Measurements from ENCODE around the gene ADIRF. TPM values are rescaled to one million over a fixed set of nuclear protein-coding genes. Genes with fewer than 3 reads are reported as not detected.
"Not testable (repeated sequence)": the region's sequence is repeated elsewhere in the genome, so short reads cannot be mapped to it uniquely, and the experiment has no call there.

ADIRF gene
- total and polyA plus RNA-seq, 9 donors, result 1.5 to 9.7 (median 3.0) TPM

GRCh38 chr10:86938260-86938659 is 30.0 kb upstream of the ADIRF start:
- peaks cover 4% of the 10 kb centered on the region for H3K36me3 ChIP-seq (ENCODE audit: control insufficient read depth, insufficient read depth, low read length)
- H3K27ac ChIP-seq (ENCODE audit: low read length), result no peak overlapping the region
- peak; percentile 9 for DNase-seq
- peaks cover 3% of the 10 kb centered on the region for H3K4me1 ChIP-seq (ENCODE audit: control insufficient read depth, insufficient read depth, low read length)
- WGBS (ENCODE audit: insufficient coverage), result 90% methylated on average over 2 of the region's 2 CpGs
- H3K4me3 ChIP-seq (ENCODE audit: low read length), result no peak overlapping the region
- H3K27me3 ChIP-seq (ENCODE audit: control insufficient read depth, insufficient read depth, low read length), result peaks cover 3% of the 10 kb centered on the region
- no peaks in the 10 kb centered on the region for H3K9me3 ChIP-seq (replicated peaks; ENCODE audit: control insufficient read depth, low read depth, low read length)

- WGBS (ENCODE audit: insufficient coverage), result 83% methylated on average over 9 of the region's 16 CpGs
- not testable (repeated sequence) for DNase-seq; H3K9me3 ChIP-seq (replicated peaks; ENCODE audit: control insufficient read depth, low read depth, low read length); H3K36me3 ChIP-seq (ENCODE audit: control insufficient read depth, insufficient read depth, low read length); H3K4me1 ChIP-seq (ENCODE audit: control insufficient read depth, insufficient read depth, low read length); H3K27me3 ChIP-seq (ENCODE audit: control insufficient read depth, insufficient read depth, low read length); H3K27ac ChIP-seq (ENCODE audit: low read length); H3K4me3 ChIP-seq (ENCODE audit: low read length)
Observed at GRCh38 chr10:86940076-86940475, 28.2 kb upstream of the ADIRF start.

DNA sequence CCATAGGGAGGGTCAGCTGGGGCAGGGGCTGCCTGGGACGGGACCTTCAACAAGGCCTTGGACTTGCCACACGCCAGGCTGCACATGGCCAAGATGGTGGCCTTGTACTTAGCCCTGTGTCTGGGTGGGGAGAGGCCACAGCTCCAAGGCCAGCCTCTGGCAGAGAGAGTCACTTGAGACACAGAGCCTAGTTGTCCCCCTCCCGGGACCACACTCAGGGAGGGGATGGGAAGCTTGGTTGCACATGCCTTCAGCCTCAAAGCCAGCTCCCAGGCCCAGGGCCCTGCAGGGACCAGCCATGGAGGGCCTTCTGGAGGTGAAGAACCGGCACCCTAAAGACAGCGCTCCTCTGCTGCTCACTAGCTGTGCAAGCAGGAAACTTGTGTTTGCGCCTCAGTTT is 27.6 kb upstream of the ADIRF start:
- H3K9me3 ChIP-seq (replicated peaks; ENCODE audit: control insufficient read depth, low read depth, low read length), result no peaks in the 10 kb centered on the region
- H3K27me3 ChIP-seq (ENCODE audit: control insufficient read depth, insufficient read depth, low read length), result peaks cover 3% of the 10 kb centered on the region
- H3K36me3 ChIP-seq (ENCODE audit: control insufficient read depth, insufficient read depth, low read length), result no peaks in the 10 kb centered on the region
- H3K4me1 ChIP-seq (ENCODE audit: control insufficient read depth, insufficient read depth, low read length), result peaks cover 14% of the 10 kb centered on the region
- no peak overlapping the region for H3K4me3 ChIP-seq (ENCODE audit: low read length)
- no peak overlapping the region for H3K27ac ChIP-seq (ENCODE audit: low read length)
- 92% methylated on average over 4 of the region's 6 CpGs for WGBS (ENCODE audit: insufficient coverage)
- DNase-seq, result no peak

DNA sequence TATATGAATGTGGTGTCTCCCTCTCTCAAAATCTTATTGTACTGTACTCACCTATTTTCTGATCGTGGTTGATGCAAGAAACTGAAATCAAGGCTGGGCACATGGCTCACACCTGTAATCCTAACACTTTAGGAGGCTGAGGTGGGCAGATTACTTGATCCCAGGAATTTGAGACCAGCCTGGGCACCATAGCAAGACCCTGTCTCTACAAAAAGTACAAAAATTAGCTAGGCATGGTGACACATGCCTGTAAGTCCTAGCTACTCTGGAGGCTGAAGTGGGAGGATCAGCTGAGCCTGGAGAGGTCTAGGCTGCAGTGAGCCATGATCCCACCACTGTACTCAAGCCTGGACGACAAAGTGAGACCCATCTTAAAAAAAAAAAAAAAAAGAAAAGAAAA is 26.9 kb upstream of the ADIRF start:
- no peaks in the 10 kb centered on the region for H3K36me3 ChIP-seq (ENCODE audit: control insufficient read depth, insufficient read depth, low read length)
- peaks cover 3% of the 10 kb centered on the region for H3K27me3 ChIP-seq (ENCODE audit: control insufficient read depth, insufficient read depth, low read length)
- WGBS (ENCODE audit: insufficient coverage), result no CpG with 5 or more reads among the region's 2 CpGs
- no peak overlapping the region for H3K27ac ChIP-seq (ENCODE audit: low read length)
- peaks cover 21% of the 10 kb centered on the region for H3K4me1 ChIP-seq (ENCODE audit: control insufficient read depth, insufficient read depth, low read length)
- no peak for DNase-seq
- H3K4me3 ChIP-seq (ENCODE audit: low read length), result no peak overlapping the region
- no peaks in the 10 kb centered on the region for H3K9me3 ChIP-seq (replicated peaks; ENCODE audit: control insufficient read depth, low read depth, low read length)

DNA sequence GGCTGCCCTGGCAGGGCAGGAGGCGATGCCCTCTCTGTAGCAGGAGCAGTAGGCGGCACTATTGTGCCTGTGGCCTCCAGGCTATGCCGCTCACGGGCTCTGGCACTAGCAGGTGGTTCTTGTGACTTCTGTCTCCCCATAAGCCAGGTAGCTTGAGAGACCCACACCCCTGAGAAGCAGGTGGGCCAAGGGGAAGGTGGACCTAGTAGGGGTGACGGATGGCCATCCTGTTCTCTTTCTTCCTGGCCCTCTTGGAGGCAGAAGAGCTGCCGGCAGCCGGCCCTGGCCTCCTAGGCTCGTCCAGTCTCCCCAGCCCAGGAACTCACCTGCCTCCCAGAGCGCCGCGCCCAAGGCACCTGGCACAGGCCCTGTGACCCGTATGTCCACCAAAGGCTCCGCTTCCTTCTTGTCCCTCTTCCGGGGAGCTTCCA is 26.3 kb upstream of the ADIRF start:
- 91% methylated on average over 14 of the region's 14 CpGs for WGBS (ENCODE audit: insufficient coverage)
- Histone ChIP-seq H3K27me3 (ENCODE audit: control insufficient read depth, insufficient read depth, low read length) (peaks cover 3% of the 10 kb centered on the region), H3K27ac (ENCODE audit: low read length) (no peak overlapping the region), H3K9me3 (replicated peaks; ENCODE audit: control insufficient read depth, low read depth, low read length) (no peaks in the 10 kb centered on the region), H3K4me3 (ENCODE audit: low read length) (no peak overlapping the region), H3K4me1 (ENCODE audit: control insufficient read depth, insufficient read depth, low read length) (peaks cover 21% of the 10 kb centered on the region), H3K36me3 (ENCODE audit: control insufficient read depth, insufficient read depth, low read length) (no peaks in the 10 kb centered on the region)
- DNase-seq, result no peak

DNA sequence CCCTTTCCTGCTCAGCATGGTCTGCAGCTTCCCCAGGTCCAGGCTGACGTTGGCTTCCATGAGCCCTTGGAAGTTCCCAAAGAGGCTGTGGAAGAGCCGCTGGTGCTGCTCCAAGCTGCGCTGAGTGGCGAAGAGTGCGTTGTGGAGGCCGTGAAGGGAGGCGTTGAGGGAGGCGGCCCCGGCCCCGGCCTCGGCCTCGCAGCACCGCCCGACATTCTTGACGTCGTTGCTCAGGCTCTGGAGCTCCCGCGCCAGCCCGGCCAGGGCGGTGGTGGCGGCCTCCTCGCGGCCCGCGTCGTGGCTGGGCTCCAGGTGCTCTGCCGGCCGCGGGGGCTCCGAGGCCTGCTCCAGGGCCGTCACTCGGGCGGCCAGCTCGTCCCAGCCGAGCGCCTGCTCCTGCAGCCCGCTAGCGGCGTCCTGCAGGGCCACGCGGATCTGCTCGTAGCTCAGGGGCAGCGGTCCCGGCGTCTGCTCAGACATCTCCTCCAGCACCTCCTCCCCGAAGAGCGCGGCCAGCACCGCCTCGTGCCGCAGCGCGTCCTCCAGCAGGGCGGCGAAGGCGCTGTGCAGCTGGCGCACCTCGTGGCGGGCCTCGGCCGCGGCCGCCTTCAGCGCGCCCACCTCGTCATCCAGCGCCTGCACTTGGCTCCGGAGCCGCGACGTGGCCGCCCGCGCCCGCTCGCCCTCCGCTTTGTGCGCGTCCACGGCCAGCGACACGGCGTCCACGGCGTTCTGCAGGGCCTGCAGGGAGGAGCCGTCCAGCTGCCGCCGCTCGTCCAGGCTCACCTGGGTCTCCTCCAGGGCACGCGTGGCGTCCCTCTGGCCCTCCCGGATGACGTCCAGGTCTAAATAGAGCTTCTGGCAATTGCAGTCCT is 25.6 kb upstream of the ADIRF start:
- WGBS (ENCODE audit: insufficient coverage), result 49% methylated on average over 86 of the region's 94 CpGs
- H3K4me3 ChIP-seq (ENCODE audit: low read length), result no peak overlapping the region

DNA sequence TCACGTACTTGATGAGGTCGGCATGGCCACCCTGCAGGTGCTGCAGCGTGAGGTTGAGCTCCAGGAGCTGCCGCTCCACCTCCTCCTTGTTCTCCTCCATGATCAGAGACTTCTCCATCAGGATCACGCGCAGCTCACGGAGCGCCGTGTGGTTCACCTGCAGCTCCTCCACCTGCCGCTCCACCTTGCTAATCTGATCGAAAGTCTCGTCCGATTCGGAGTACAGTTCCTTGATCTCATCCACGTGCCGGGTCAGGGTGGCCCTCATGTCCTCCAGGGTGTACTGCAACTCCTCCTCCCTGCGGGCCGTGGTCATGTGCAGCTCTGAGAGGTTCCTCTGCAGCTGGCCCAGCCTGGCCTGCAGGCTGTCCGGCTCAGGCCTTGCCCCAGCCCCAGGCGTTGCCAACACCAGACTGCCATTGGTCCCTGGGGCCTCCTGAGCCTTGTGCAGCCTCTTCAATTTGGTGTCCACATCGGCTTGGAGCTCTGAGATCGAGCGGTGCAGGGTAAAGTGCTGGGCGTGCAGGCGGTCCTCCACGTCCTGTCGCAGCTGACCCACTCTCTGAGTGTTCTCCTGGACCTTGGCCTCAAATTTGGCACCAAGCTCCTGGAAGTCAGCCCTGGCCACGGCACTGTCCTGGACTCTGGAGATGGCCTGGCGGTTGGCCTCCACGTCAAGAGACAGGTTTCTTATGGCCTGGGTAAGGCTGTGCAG is 24.8 kb upstream of the ADIRF start:
- Histone ChIP-seq H3K4me3 (ENCODE audit: low read length) (no peak overlapping the region), H3K27me3 (ENCODE audit: control insufficient read depth, insufficient read depth, low read length) (peaks cover 3% of the 10 kb centered on the region), H3K27ac (ENCODE audit: low read length) (no peak overlapping the region), H3K9me3 (replicated peaks; ENCODE audit: control insufficient read depth, low read depth, low read length) (no peaks in the 10 kb centered on the region), H3K36me3 (ENCODE audit: control insufficient read depth, insufficient read depth, low read length) (no peaks in the 10 kb centered on the region), H3K4me1 (ENCODE audit: control insufficient read depth, insufficient read depth, low read length) (peaks cover 21% of the 10 kb centered on the region)
- WGBS (ENCODE audit: insufficient coverage), result 89% methylated on average over 30 of the region's 30 CpGs
- DNase-seq, result no peak

More for the DNA sequence above, 25.6 kb upstream of the ADIRF start:
- H3K27ac ChIP-seq (ENCODE audit: low read length), result no peak overlapping the region
- H3K9me3 ChIP-seq (replicated peaks; ENCODE audit: control insufficient read depth, low read depth, low read length), result no peaks in the 10 kb centered on the region
- H3K4me1 ChIP-seq (ENCODE audit: control insufficient read depth, insufficient read depth, low read length), result peaks cover 21% of the 10 kb centered on the region
- peaks cover 3% of the 10 kb centered on the region for H3K27me3 ChIP-seq (ENCODE audit: control insufficient read depth, insufficient read depth, low read length)
- DNase-seq, result peak; percentile 28
- no peaks in the 10 kb centered on the region for H3K36me3 ChIP-seq (ENCODE audit: control insufficient read depth, insufficient read depth, low read length)

- Histone ChIP-seq H3K9me3 (replicated peaks; ENCODE audit: control insufficient read depth, low read depth, low read length) (no peaks in the 10 kb centered on the region), H3K36me3 (ENCODE audit: control insufficient read depth, insufficient read depth, low read length) (no peaks in the 10 kb centered on the region), H3K4me3 (ENCODE audit: low read length) (no peak overlapping the region), H3K4me1 (ENCODE audit: control insufficient read depth, insufficient read depth, low read length) (peaks cover 21% of the 10 kb centered on the region), H3K27ac (ENCODE audit: low read length) (no peak overlapping the region), H3K27me3 (ENCODE audit: control insufficient read depth, insufficient read depth, low read length) (peaks cover 3% of the 10 kb centered on the region)
- no peak for DNase-seq
- WGBS (ENCODE audit: insufficient coverage), result 92% methylated on average over 4 of the region's 4 CpGs
Observed at GRCh38 chr10:86944031-86944419, 24.3 kb upstream of the ADIRF start.

DNA sequence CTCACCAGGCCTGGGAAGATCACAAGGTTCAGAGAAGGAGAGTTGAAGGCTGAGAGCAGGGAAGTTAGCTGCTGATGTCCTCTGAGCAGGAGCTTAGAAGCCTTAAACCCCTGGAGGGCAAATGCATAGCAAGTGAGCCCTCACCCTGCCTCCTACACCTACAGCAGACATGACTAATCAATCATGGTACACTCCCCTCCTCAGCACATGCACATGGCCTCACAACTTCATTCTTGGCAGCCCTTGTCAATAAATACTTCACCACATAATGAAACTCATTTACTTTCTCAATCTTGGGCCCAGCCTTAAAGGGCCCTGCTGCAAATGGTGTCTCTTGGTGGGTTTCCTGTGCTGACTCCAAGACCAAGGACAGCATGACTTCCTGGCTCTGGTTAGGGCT is 23.8 kb upstream of the ADIRF start:
- Histone ChIP-seq H3K4me1 (ENCODE audit: control insufficient read depth, insufficient read depth, low read length) (peaks cover 21% of the 10 kb centered on the region), H3K9me3 (replicated peaks; ENCODE audit: control insufficient read depth, low read depth, low read length) (no peaks in the 10 kb centered on the region), H3K27me3 (ENCODE audit: control insufficient read depth, insufficient read depth, low read length) (peaks cover 3% of the 10 kb centered on the region), H3K4me3 (ENCODE audit: low read length) (no peak overlapping the region), H3K36me3 (ENCODE audit: control insufficient read depth, insufficient read depth, low read length) (no peaks in the 10 kb centered on the region), H3K27ac (ENCODE audit: low read length) (no peak overlapping the region)
- peak; percentile 20 for DNase-seq

- no peak overlapping the region for H3K4me3 ChIP-seq (ENCODE audit: low read length)
- H3K9me3 ChIP-seq (replicated peaks; ENCODE audit: control insufficient read depth, low read depth, low read length), result no peaks in the 10 kb centered on the region
- H3K27ac ChIP-seq (ENCODE audit: low read length), result no peak overlapping the region
- H3K36me3 ChIP-seq (ENCODE audit: control insufficient read depth, insufficient read depth, low read length), result no peaks in the 10 kb centered on the region
- DNase-seq, result no peak
- H3K4me1 ChIP-seq (ENCODE audit: control insufficient read depth, insufficient read depth, low read length), result peaks cover 19% of the 10 kb centered on the region
- 74% methylated on average over 3 of the region's 3 CpGs for WGBS (ENCODE audit: insufficient coverage)
- H3K27me3 ChIP-seq (ENCODE audit: control insufficient read depth, insufficient read depth, low read length), result peaks cover 3% of the 10 kb centered on the region
Observed at GRCh38 chr10:86944907-86945306, 23.4 kb upstream of the ADIRF start.

All from muscle of leg (tissue), 11 donors.